Thymus (tissue), 11 donors: ENCODE data around the gene MMAA. TPM values are rescaled to one million over a fixed set of nuclear protein-coding genes. Genes with fewer than 3 reads are reported as not detected.
A peak's percentile ranks its signal among the peaks of the same experiment; 100 is the strongest.
"Not testable (repeated sequence)": the region's sequence is repeated elsewhere in the genome, so short reads cannot be mapped to it uniquely, and the experiment has no call there.

Experiments
- DNase-seq, 9 donors: peaks; one replicate each; pipeline ENCODE4 v3.0.0-alpha.2; 2013; ENCODE audit warnings: low spot score in 9 of 9, low read depth in 6 of 9, missing footprints in 1 of 9
- H3K27ac ChIP-seq, 2 donors: one replicate each; pipeline ENCODE4 v1.5.1; 2013; ENCODE audit warnings: control low read depth in 1 of 2, low read depth in 1 of 2, low read length in 1 of 2, mild to moderate bottlenecking in 1 of 2, moderate library complexity in 1 of 2
- H3K27me3 ChIP-seq, 2 donors: one replicate each; pipeline ENCODE4 v1.5.1; 2013; ENCODE audit warnings: low read length in 1 of 2; ENCODE audit not compliant: control insufficient read depth in 2 of 2, insufficient read depth in 1 of 2
- H3K36me3 ChIP-seq, 2 donors: one replicate each; pipeline ENCODE4 v1.5.1; 2013; ENCODE audit warnings: low read length in 1 of 2, mild to moderate bottlenecking in 1 of 2, moderate library complexity in 1 of 2; ENCODE audit not compliant: control insufficient read depth in 2 of 2, insufficient read depth in 2 of 2
- H3K4me1 ChIP-seq, 2 donors: one replicate each; pipeline ENCODE4 v1.5.1; 2013; ENCODE audit warnings: low read length in 2 of 2; ENCODE audit not compliant: control insufficient read depth in 2 of 2, insufficient read depth in 2 of 2
- H3K4me3 ChIP-seq, 2 donors: one replicate each; pipeline ENCODE4 v1.5.1; 2013; ENCODE audit warnings: low read length in 2 of 2, control low read depth in 1 of 2, mild to moderate bottlenecking in 1 of 2
- H3K9me3 ChIP-seq, 2 donors: one replicate each; pipeline ENCODE4 v1.5.1; 2013; ENCODE audit warnings: low read length in 1 of 2, mild to moderate bottlenecking in 1 of 2; ENCODE audit not compliant: control insufficient read depth in 2 of 2, insufficient read depth in 1 of 2
- WGBS: extraction: QIAGEN DNeasy Blood & Tissue Kit; methylation state at CpG from one replicate; pipeline ENCODE4 v1.1.7; 2013; 5-methylcytosine and 5-hydroxymethylcytosine counted together
- polyA plus RNA-seq: library from polyadenylated mRNA; stranded (reverse); fragments of 200-250 nt; gene quantifications from one replicate; pipeline ENCODE4 v1.2.3, GENCODE V29; 2013
- total RNA-seq: library from RNA; stranded (reverse); fragments of 120-200 nt; gene quantifications from one replicate; pipeline ENCODE4 v1.2.4, GENCODE V29; 2013
- donor health status: healthy.

The MMAA gene
- total and polyA plus RNA-seq, 2 donors, result 11.7 to 11.9 TPM

DNA sequence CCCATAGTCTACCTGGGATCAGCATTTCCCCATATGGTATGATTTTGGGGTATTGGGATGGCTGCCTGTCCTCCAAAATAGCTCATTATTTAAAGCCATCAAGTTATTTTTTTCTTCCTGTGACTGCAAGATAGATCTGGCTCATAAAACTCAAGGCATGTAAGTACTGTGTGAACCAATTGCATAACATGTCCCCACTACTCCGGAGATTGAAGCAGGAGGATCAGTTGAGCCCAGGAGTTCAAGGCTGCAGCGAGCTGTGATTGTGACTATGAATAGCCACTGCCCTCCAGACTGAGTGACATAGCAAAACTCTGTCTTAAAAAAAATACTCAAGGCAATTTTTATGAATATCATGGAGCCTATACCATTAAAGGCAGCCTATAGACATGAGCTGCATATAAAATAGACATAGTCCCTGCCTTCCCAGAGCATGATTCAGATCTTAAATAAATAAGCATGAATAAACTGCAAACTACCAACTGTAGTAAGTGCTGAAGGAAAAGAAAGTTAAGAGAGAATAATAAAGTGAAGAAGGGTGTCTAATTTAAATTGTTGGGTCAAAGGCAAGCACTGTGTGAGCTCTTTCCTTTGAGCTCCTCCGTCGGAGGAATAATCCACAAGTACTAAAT is 16.9 kb upstream of the MMAA start:
- DNase-seq, result no peak
- H3K36me3 ChIP-seq, result no peaks in the 10 kb centered on the region
- no peaks in the 10 kb centered on the region for H3K27me3 ChIP-seq
- H3K9me3 ChIP-seq, result peaks cover 0 to under 1% of the 10 kb centered on the region in 2 donors
- H3K27ac ChIP-seq, result no peak overlapping the region
- H3K4me3 ChIP-seq, result no peak overlapping the region
- H3K4me1 ChIP-seq, result no peaks in the 10 kb centered on the region
- 97% methylated on average over 4 of the region's 4 CpGs for WGBS

DNA sequence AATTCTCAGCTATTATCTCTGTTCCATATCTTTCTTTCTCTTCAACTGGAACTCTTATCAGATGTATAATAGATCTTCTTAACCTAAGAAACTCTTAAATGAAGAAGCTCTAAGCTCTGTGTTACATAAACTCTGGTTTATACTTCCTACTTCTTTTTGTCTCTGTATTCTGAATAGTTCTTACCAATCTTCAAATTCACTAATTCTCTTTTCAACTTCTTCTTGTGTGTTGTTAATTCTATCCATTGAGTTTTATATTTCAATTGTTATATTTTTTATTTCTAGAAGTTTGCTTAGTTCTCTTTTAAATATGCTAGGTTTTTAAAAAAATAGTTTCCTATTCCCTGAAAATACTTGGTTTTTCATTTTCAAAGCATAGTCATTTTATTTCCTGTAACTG is 13.2 kb upstream of the MMAA start:
- H3K9me3 ChIP-seq, result no peaks in the 10 kb centered on the region
- no peaks in the 10 kb centered on the region for H3K4me1 ChIP-seq
- H3K36me3 ChIP-seq, result no peaks in the 10 kb centered on the region
- H3K27me3 ChIP-seq, result no peaks in the 10 kb centered on the region
- H3K4me3 ChIP-seq, result no peak overlapping the region
- no peak overlapping the region for H3K27ac ChIP-seq
- DNase-seq, result no peak

DNA sequence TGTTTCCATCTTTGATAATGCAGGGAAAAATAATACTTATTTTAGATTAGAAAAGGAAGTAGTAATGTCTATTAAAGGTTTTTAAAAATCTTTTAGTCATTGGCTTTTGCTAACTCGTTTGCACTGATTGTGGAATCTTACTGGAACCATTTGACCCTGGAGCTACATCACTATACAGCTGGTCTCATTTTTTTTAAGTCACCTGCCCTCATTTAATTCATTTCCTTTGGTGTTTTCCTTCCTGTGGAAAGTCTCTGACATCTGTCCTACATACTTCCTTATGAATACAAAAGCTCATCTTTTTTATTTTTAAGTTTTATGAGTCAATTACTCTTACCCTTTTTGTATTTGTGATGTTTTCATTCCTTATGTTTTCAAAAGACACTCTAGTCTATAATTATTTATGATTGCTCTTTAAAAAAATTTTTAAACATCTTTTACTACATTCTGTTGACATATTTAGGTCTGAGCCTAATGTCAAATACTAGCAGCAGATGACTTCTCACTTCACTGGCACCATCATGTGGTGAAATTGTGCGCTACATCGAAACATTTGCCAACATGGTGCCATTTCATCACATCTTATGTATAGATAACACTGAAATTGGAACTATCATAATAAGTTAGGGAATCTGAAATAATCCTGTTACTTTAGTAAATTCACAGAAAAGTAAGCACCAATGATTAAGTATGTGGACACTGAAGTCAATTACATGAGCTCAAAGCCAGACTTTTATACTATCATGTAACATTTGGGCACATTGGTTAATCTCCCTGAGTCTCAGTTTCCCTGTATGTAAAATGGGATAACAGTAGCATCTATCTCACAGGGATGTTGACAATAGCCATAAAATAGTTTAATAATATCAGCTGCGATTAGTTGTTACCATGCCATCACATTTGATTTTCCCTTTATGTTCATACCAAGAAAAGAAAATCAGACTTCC is 9.4 kb upstream of the MMAA start:
- no peaks in the 10 kb centered on the region for H3K27me3 ChIP-seq
- H3K36me3 ChIP-seq, result no peaks in the 10 kb centered on the region
- H3K9me3 ChIP-seq, result no peaks in the 10 kb centered on the region
- peak in 8 of 9 donors; percentile 45 to 86 (median 73) for DNase-seq
- no peak overlapping the region for H3K27ac ChIP-seq
- 75% methylated on average over 4 of the region's 4 CpGs for WGBS
- no peaks in the 10 kb centered on the region for H3K4me1 ChIP-seq
- H3K4me3 ChIP-seq, result no peak overlapping the region

DNA sequence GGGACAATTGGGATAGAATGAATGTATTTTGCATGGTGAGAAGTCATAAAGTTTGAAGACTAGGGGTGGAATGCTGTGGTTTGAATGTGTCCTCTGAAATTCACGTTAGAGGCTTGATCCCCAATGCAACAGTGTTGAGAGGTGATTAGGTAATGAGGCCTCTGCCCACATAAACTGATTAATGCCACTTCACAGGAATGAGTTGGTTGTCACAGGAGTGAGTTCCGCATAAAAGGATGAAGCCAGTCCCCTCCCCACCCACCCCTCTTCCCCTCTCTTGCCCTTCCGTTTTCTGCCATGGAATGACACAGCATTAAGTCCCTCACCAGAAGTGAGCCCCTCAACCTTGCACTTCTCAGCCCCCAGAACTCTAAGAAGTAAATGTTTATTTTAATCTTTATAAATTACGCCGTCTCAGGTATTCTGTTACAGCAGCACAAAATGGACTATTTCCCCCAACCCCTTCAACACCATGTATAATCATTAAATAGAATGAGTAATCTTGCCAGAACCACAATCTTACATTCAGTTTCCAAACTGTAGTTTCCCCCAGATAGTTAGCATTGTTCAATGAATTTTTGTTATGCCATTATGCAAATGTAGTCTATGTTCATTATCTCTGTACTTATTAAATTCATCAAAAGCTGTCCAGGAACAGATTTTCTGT is 5.5 kb upstream of the MMAA start:
- no peaks in the 10 kb centered on the region for H3K27me3 ChIP-seq
- H3K9me3 ChIP-seq, result no peaks in the 10 kb centered on the region
- 74% methylated on average over 5 of the region's 5 CpGs for WGBS
- H3K4me3 ChIP-seq, result no peak overlapping the region
- H3K27ac ChIP-seq, result no peak overlapping the region
- DNase-seq, result no peak
- H3K4me1 ChIP-seq, result peaks cover 3 to 4% of the 10 kb centered on the region in 2 donors
- H3K36me3 ChIP-seq, result no peaks in the 10 kb centered on the region

DNA sequence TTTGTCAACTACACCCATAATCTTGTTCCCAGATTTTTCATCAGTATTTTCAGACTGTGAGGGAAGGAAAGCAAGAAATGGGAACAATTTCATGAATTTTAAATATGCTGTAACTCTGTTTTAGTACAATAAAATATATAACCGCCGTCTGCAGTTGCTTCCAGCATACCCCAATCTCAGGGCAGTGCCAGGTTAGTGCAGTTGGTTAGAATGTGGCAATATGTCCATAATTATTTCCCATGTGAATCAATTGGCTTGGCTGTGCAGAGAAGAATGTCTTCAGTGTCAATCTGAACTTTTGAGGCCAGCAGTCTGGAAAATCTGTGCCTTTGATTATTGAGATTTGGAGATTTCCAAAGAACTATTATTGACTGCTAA is 5.0 kb upstream of the MMAA start:
- WGBS, result 97% methylated on average over 2 of the region's 2 CpGs
- Histone ChIP-seq H3K27ac (no peak overlapping the region), H3K27me3 (no peaks in the 10 kb centered on the region), H3K4me3 (no peak overlapping the region), H3K4me1 (peaks cover 3 to 4% of the 10 kb centered on the region in 2 donors), H3K9me3 (no peaks in the 10 kb centered on the region), H3K36me3 (no peaks in the 10 kb centered on the region)
- no peak for DNase-seq

DNA sequence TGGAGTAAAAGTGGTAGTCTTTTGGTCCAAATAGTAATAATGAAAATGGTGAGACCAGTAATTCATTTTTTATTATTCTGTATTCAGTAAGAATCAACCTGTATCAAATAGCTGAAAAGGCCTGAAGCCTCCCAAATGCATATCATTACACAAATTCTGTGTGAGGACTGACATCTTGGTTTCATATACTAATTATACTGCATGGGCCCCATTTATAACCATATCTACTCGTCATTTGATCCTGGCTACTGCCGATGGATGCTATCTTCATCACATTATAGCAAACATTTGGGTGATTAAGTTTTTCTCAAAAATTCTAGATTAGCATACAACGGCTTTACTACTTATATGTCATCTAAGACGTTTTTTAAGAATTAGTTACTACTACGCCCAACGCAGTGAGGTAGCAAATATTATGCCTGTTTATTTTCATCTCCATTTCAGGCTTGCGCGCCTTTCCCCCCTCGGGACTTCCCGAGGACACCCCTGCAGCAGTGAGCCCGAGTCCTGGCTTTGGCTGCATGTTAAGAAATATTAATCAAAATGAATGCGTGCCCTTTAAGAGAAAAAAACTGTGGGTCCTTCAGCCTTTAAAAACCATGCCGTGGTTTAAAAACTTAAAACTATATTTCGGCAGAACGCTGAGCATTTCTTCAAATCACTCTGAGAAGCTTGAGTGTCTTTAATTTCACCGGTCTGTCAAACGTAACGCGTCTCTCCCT is 814 bp upstream of the MMAA start:
- Histone ChIP-seq H3K27me3 (no peaks in the 10 kb centered on the region), H3K4me1 (peaks cover 10 to 13% of the 10 kb centered on the region in 2 donors), H3K27ac (peak overlapping the region; percentile 92 to 99), H3K36me3 (no peaks in the 10 kb centered on the region), H3K4me3 (peak overlapping the region; percentile 86 to 94), H3K9me3 (no peaks in the 10 kb centered on the region)
- 6% methylated on average over 19 of the region's 19 CpGs for WGBS
- peak in 1 of 9 donors; percentile 50 for DNase-seq

DNA sequence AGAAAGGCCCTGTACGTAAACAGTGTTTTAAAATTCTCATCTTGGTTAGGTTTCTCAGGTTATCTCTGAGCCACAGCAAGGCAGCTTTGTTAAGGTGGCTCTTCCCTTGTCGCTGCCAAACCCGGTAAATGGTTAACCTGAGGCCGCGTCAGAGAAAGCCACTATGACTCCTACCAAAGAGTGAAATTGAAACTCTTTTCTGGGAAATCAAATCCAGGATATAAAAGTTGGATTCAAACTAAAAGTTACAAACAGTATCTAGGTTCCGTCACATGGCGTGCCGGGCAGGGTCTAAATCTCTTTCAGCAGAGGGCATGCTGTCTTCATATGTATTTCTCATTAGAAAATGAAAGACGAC is 433 bp downstream of the MMAA start:
- DNase-seq, result peak in 3 of 9 donors; percentile 34 to 51 (median 38)
- H3K4me3 ChIP-seq, result peak overlapping the region; percentile 86 to 94
- no peaks in the 10 kb centered on the region for H3K9me3 ChIP-seq
- under 1% methylated on average over 9 of the region's 9 CpGs for WGBS
- H3K4me1 ChIP-seq, result peaks cover 10 to 13% of the 10 kb centered on the region in 2 donors
- H3K27me3 ChIP-seq, result no peaks in the 10 kb centered on the region
- H3K36me3 ChIP-seq, result no peaks in the 10 kb centered on the region
- peak overlapping the region; percentile 92 to 99 for H3K27ac ChIP-seq

DNA sequence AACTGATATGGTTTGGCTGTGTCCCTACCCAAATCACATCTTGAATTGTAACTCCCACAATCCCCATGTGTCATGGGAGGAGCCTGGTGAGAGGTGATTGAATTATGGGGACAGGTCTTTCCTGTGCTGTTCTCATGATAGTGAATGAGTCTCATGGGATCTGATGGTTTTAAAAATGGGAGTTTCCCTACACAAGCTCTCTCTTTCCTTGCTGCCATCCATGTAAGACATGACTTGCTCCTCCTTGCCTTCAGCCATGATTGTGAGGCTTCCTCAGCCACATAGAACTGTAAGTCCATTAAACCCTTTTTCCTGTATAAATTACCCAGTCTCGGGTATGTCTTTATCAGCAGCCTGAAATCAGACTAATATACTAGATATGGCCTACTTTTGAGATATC is 2.9 kb downstream of the MMAA start:
- not testable (repeated sequence) for H3K4me3 ChIP-seq, H3K27me3 ChIP-seq, DNase-seq, H3K9me3 ChIP-seq, H3K27ac ChIP-seq, H3K36me3 ChIP-seq
- peaks cover 10 to 13% of the 10 kb centered on the region in 2 donors for H3K4me1 ChIP-seq
- WGBS, result 100% methylated on average over 1 of the region's 1 CpG
